ENCODE data around the gene SELENON. TPM values are rescaled to one million over a fixed set of nuclear protein-coding genes. Genes with fewer than 3 reads are reported as not detected.

SELENON gene
- total RNA-seq, 1 experiment from 2014 or later = 21.8 TPM

GRCh38 chr1:25765136-25765922 lies 34.7 kb upstream of the SELENON start:
- CTCF ChIA-PET = no interaction called here
- BruUV-seq (replicated peaks) = no TSS peak
- DNase-seq (ENCODE audit: unreplicated experiment) = no peak
- Mint-ChIP-seq H3K4me3 (ENCODE audit: unreplicated experiment) (no peak overlapping the region), H3K27me3 (ENCODE audit: insufficient read depth, unreplicated experiment) (peaks cover 5% of the 10 kb centered on the region), H3K9me3 (ENCODE audit: unreplicated experiment) (no peaks in the 10 kb centered on the region), H3K36me3 (ENCODE audit: insufficient read depth, unreplicated experiment) (no peaks in the 10 kb centered on the region), H3K27ac (ENCODE audit: low read depth, unreplicated experiment) (no peak overlapping the region), H3K4me1 (ENCODE audit: insufficient read depth, unreplicated experiment) (no peaks in the 10 kb centered on the region)
- TF ChIP-seq CTCF (IDR thresholded peaks at IDR 0.05; ENCODE audit: unreplicated experiment) = no peak
- POLR2A ChIA-PET = no interaction called here
- intact Hi-C loops (cut with micrococcal nuclease) = no loop called here

- no peak for TF ChIP-seq CTCF (IDR thresholded peaks at IDR 0.05; ENCODE audit: unreplicated experiment)
- intact Hi-C loops (cut with micrococcal nuclease) = no loop called here
- no peak for DNase-seq (ENCODE audit: unreplicated experiment)
- no peaks in the 10 kb centered on the region for H3K27me3 Mint-ChIP-seq (ENCODE audit: insufficient read depth, unreplicated experiment)
- ChIA-PET POLR2A (no interaction called here), CTCF (no interaction called here)
- no peaks in the 10 kb centered on the region for H3K36me3 Mint-ChIP-seq (ENCODE audit: insufficient read depth, unreplicated experiment)
- H3K27ac Mint-ChIP-seq (ENCODE audit: low read depth, unreplicated experiment) = no peak overlapping the region
- BruUV-seq (replicated peaks) = no TSS peak
- H3K4me1 Mint-ChIP-seq (ENCODE audit: insufficient read depth, unreplicated experiment) = no peaks in the 10 kb centered on the region
- H3K9me3 Mint-ChIP-seq (ENCODE audit: unreplicated experiment) = no peaks in the 10 kb centered on the region
- no peak overlapping the region for H3K4me3 Mint-ChIP-seq (ENCODE audit: unreplicated experiment)
These were observed 33.9 kb upstream of the SELENON start for GRCh38 chr1:25765923-25766589.

DNA sequence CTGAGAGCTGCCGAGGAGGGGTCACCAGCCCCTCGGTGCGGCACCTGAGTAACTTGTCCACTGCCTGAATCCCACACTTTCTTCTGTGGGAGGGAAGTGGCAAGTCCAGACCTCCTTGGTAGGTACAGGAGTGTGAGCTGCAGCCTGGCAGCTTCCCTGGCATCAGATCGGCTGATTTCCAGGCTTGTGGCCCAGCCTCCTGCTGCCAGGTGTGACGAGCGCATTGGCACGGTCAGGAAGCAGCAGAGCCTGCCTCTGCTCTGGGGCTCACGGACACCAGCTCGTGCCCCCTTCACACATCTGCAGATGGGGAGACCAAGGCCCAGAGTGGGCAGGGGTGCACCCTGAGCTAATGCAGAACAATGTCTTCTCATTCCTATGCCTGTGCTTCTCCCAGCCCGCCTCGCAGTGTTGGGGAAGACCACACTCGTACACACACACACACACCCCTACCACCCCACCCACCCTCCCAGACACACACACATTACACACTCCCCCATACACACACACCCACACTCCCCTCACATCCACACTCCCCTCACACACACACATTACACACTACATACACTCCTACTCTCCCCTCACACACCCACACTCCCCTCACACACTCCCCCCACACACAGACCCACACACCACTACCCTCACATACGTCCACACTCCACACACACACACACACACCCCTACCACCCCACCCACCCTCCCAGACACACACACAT lies 33.1 kb upstream of the SELENON start:
- H3K9me3 Mint-ChIP-seq (ENCODE audit: unreplicated experiment) = no peaks in the 10 kb centered on the region
- H3K4me1 Mint-ChIP-seq (ENCODE audit: insufficient read depth, unreplicated experiment) = no peaks in the 10 kb centered on the region
- intact Hi-C loops (cut with micrococcal nuclease) = no loop called here
- no peak for TF ChIP-seq CTCF (IDR thresholded peaks at IDR 0.05; ENCODE audit: unreplicated experiment)
- ChIA-PET POLR2A (no interaction called here), CTCF (no interaction called here)
- no peaks in the 10 kb centered on the region for H3K36me3 Mint-ChIP-seq (ENCODE audit: insufficient read depth, unreplicated experiment)
- DNase-seq (ENCODE audit: unreplicated experiment) = no peak
- H3K27ac Mint-ChIP-seq (ENCODE audit: low read depth, unreplicated experiment) = no peak overlapping the region
- no peaks in the 10 kb centered on the region for H3K27me3 Mint-ChIP-seq (ENCODE audit: insufficient read depth, unreplicated experiment)
- no TSS peak for BruUV-seq (replicated peaks)
- no peak overlapping the region for H3K4me3 Mint-ChIP-seq (ENCODE audit: unreplicated experiment)

GRCh38 chr1:25767437-25767770 lies 32.6 kb upstream of the SELENON start:
- no TSS peak for BruUV-seq (replicated peaks)
- Mint-ChIP-seq H3K36me3 (ENCODE audit: insufficient read depth, unreplicated experiment) (no peaks in the 10 kb centered on the region), H3K4me3 (ENCODE audit: unreplicated experiment) (no peak overlapping the region), H3K27ac (ENCODE audit: low read depth, unreplicated experiment) (no peak overlapping the region), H3K4me1 (ENCODE audit: insufficient read depth, unreplicated experiment) (no peaks in the 10 kb centered on the region), H3K9me3 (ENCODE audit: unreplicated experiment) (no peaks in the 10 kb centered on the region), H3K27me3 (ENCODE audit: insufficient read depth, unreplicated experiment) (no peaks in the 10 kb centered on the region)
- DNase-seq (ENCODE audit: unreplicated experiment) = no peak
- intact Hi-C loops (cut with micrococcal nuclease) = no loop called here
- TF ChIP-seq CTCF (IDR thresholded peaks at IDR 0.05; ENCODE audit: unreplicated experiment) = no peak
- CTCF ChIA-PET = no interaction called here
- POLR2A ChIA-PET = no interaction called here
